ENCODE data around the gene PDE4B. TPM values are rescaled to one million over a fixed set of nuclear protein-coding genes. Genes with fewer than 3 reads are reported as not detected.

PDE4B gene
- total and polyA plus RNA-seq, 10 of the 15 experiments (the other 5 are each of a cell fraction or from before 2014, with no cell fraction given), result 3.0 to 13.2 (median 5.7) TPM

DNA sequence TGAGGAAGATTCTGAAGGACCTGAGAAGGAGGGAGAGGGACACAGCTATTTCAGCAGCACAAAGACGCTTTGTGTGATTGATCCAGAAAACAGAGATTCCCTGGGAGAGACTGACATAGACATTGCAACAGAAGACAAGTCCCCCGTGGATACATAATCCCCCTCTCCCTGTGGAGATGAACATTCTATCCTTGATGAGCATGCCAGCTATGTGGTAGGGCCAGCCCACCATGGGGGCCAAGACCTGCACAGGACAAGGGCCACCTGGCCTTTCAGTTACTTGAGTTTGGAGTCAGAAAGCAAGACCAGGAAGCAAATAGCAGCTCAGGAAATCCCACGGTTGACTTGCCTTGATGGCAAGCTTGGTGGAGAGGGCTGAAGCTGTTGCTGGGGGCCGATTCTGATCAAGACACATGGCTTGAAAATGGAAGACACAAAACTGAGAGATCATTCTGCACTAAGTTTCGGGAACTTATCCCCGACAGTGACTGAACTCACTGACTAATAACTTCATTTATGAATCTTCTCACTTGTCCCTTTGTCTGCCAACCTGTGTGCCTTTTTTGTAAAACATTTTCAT, 579.9 kb downstream of the PDE4B start:
- RAD21 ChIA-PET (ENCODE audit: unreplicated experiment), result interaction anchor here (0.6 to 7.5 kb wide), 16 partner anchors 11 to 125 kb away, joined by 3 to 163 read pairs (median 6); no protein-coding TSS in a partner anchor
- BruUV-seq (replicated peaks), result TSS peak; percentile 23
- peak; percentile 31 for FAIRE-seq
- TF ChIP-seq EED (IDR thresholded peaks at IDR 0.05; ENCODE audit: low read depth) (peak; percentile 27; the same call in 1 of the 2 replicates), ZBED1 (IDR thresholded peaks at IDR 0.05; ENCODE audit: borderline replicate concordance) (no peak), JUNB (IDR thresholded peaks at IDR 0.05) (no peak), GABPA (IDR thresholded peaks at IDR 0.05; ENCODE audit: low read depth) (0 out of 2 replicates have a peak, but pooled peaks have one; percentile 11), IKZF1 (conservative IDR thresholded peaks at IDR 0.05) (no peak), STAT3 (IDR thresholded peaks at IDR 0.05; ENCODE audit: low read depth, low read length) (no peak), HDGF (IDR thresholded peaks at IDR 0.05) (no peak), MTA3 (IDR thresholded peaks at IDR 0.05; ENCODE audit: borderline replicate concordance, low read length) (0 out of 2 replicates have a peak, but pooled peaks have one; percentile 16), FOXM1 (IDR thresholded peaks at IDR 0.05; ENCODE audit: low read depth, low read length) (no peak), NR2C2 (IDR thresholded peaks at IDR 0.05; ENCODE audit: borderline replicate concordance, control insufficient read depth, insufficient read length, low read depth) (no peak), SMAD1 (IDR thresholded peaks at IDR 0.05; ENCODE audit: low read depth, partially characterized antibody) (no peak), CHD1 (IDR thresholded peaks at IDR 0.05; ENCODE audit: low read depth, low read length) (no peak), TAF1 (IDR thresholded peaks at IDR 0.05; ENCODE audit: borderline replicate concordance, low read depth, low read length) (no peak), WRNIP1 (IDR thresholded peaks at IDR 0.05; ENCODE audit: borderline replicate concordance, low read depth, low read length) (no peak), MYC (IDR thresholded peaks at IDR 0.05; ENCODE audit: insufficient read depth, insufficient read length, insufficient replicate concordance, low read length, severe bottlenecking) (no peak)
- TF ChIP-seq, protein P1, sequence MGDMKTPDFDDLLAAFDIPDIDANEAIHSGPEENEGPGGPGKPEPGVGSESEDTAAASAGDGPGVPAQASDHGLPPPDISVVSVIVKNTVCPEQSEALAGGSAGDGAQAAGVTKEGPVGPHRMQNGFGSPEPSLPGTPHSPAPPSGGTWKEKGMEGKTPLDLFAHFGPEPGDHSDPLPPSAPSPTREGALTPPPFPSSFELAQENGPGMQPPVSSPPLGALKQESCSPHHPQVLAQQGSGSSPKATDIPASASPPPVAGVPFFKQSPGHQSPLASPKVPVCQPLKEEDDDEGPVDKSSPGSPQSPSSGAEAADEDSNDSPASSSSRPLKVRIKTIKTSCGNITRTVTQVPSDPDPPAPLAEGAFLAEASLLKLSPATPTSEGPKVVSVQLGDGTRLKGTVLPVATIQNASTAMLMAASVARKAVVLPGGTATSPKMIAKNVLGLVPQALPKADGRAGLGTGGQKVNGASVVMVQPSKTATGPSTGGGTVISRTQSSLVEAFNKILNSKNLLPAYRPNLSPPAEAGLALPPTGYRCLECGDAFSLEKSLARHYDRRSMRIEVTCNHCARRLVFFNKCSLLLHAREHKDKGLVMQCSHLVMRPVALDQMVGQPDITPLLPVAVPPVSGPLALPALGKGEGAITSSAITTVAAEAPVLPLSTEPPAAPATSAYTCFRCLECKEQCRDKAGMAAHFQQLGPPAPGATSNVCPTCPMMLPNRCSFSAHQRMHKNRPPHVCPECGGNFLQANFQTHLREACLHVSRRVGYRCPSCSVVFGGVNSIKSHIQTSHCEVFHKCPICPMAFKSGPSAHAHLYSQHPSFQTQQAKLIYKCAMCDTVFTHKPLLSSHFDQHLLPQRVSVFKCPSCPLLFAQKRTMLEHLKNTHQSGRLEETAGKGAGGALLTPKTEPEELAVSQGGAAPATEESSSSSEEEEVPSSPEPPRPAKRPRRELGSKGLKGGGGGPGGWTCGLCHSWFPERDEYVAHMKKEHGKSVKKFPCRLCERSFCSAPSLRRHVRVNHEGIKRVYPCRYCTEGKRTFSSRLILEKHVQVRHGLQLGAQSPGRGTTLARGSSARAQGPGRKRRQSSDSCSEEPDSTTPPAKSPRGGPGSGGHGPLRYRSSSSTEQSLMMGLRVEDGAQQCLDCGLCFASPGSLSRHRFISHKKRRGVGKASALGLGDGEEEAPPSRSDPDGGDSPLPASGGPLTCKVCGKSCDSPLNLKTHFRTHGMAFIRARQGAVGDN (IDR thresholded peaks at IDR 0.05), result peak; percentile 36
- TF ChIP-seq, protein P2, sequence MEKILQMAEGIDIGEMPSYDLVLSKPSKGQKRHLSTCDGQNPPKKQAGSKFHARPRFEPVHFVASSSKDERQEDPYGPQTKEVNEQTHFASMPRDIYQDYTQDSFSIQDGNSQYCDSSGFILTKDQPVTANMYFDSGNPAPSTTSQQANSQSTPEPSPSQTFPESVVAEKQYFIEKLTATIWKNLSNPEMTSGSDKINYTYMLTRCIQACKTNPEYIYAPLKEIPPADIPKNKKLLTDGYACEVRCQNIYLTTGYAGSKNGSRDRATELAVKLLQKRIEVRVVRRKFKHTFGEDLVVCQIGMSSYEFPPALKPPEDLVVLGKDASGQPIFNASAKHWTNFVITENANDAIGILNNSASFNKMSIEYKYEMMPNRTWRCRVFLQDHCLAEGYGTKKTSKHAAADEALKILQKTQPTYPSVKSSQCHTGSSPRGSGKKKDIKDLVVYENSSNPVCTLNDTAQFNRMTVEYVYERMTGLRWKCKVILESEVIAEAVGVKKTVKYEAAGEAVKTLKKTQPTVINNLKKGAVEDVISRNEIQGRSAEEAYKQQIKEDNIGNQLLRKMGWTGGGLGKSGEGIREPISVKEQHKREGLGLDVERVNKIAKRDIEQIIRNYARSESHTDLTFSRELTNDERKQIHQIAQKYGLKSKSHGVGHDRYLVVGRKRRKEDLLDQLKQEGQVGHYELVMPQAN (conservative IDR thresholded peaks at IDR 0.05), result no peak
- TF ChIP-seq, protein P3, sequence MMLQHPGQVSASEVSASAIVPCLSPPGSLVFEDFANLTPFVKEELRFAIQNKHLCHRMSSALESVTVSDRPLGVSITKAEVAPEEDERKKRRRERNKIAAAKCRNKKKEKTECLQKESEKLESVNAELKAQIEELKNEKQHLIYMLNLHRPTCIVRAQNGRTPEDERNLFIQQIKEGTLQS (IDR thresholded peaks at IDR 0.05; ENCODE audit: borderline replicate concordance, extremely low read depth, low read depth, low read length), result no peak

More for the DNA sequence above, 579.9 kb downstream of the PDE4B start:
- H4K20me1 ChIP-seq (ENCODE audit: control insufficient read depth, insufficient read depth), result no peaks in the 10 kb centered on the region
- H3K4me2 ChIP-seq (ENCODE audit: control insufficient read depth, insufficient read depth), result peak overlapping the region; percentile 87
- peaks cover 58% of the 10 kb centered on the region for H3K4me1 ChIP-seq (ENCODE audit: control insufficient read depth, insufficient read depth, low read length)
- WGBS (ENCODE audit: insufficient coverage, insufficient replicate concordance, low lambda C conversion rate, missing lambda C conversion rate), result 3% methylated on average over 6 of the region's 6 CpGs
- no peak overlapping the region for H3K4me3 ChIP-seq
- intact Hi-C loops (cut with micrococcal nuclease; ENCODE audit: unreplicated experiment) (loop anchor here (10.0 kb wide), 2 partner anchors 558 to 562 kb away; no protein-coding TSS in a partner anchor), in situ Hi-C loops (cut with MboI) (no loop called here)
- H3K27me3 ChIP-seq (replicated peaks in 1 of 2; ENCODE audit: control insufficient read depth in 2 of 2, insufficient read depth in 2 of 2, low read length in 1 of 2), result no peaks in the 10 kb centered on the region
- H3K9me3 ChIP-seq (replicated peaks; ENCODE audit: control insufficient read depth, insufficient read depth, low read length), result no peaks in the 10 kb centered on the region
- peak overlapping the region; percentile 59 for H3K9ac ChIP-seq (ENCODE audit: control insufficient read depth, insufficient read depth, low read length)
- H3K27ac ChIP-seq (ENCODE audit: control insufficient read depth, insufficient read depth), result peak overlapping the region; percentile 92
- H3K79me2 ChIP-seq (ENCODE audit: control insufficient read depth, insufficient read depth, low read length), result no peaks in the 10 kb centered on the region
- SMC1A ChIA-PET (ENCODE audit: uncharacterized antibody, unreplicated experiment), result interaction anchor here (0.9 to 23.1 kb wide), 14 partner anchors 9 to 128 kb away, joined by 3 to 463 read pairs (median 4); no protein-coding TSS in a partner anchor
- H2AFZ ChIP-seq (ENCODE audit: control insufficient read depth, low read depth, low read length), result peak overlapping the region; percentile 24
- CTCF ChIA-PET, result interaction anchor here (1.5 to 24.3 kb wide), 7 partner anchors 11 to 72 kb away, joined by 7 to 396 read pairs (median 32); no protein-coding TSS in a partner anchor
- ATAC-seq, result no peak
- POLR2A ChIA-PET, result interaction anchor here (0.9 to 2.1 kb wide), 5 partner anchors 9 to 37 kb away, joined by 3 to 6 read pairs (median 4); no protein-coding TSS in a partner anchor
- H3K36me3 ChIP-seq (ENCODE audit: control insufficient read depth in 2 of 2, insufficient read depth in 2 of 2, low read length in 1 of 2), result peaks cover 5% of the 10 kb centered on the region in 2 experiments; a peak in 3 of 4 replicates
- DNase-seq (ENCODE audit: low read depth, low spot score), result no peak

Data from GM12878 (cell line).